GM13977 (cell line): ENCODE measurements around the gene MEX3C.

Experiments used
- DNase-seq: peaks from one replicate; pipeline ENCODE4 v3.0.0; 2012; ENCODE audit warnings: low spot score
- CTCF ChIP-seq: IDR thresholded peaks from 2 replicates; pipeline ENCODE4 v1.5.1; 2012; ENCODE audit warnings: mild to moderate bottlenecking, control low read depth; ENCODE audit not compliant: insufficient read depth; ENCODE audit errors: extremely low read depth, missing control alignments
- in situ Hi-C: fragments of 300-500 bp; cut with MboI; formaldehyde crosslinking; loops from one replicate; pipeline ENCODE4 v1.12.0; 2022; ENCODE audit warnings: low sequenced_read_pairs, low pct_unique_long_range_greater_than_20kb, mixed read lengths, inconsistent platforms; ENCODE audit not compliant: unreplicated experiment

MEX3C gene

GRCh38 chr18:51128533-51128932, 68.9 kb downstream of the MEX3C start:
- in situ Hi-C loops = no loop called here
- DNase-seq = no peak
- TF ChIP-seq CTCF = no peak

GRCh38 chr18:51127664-51128063, 69.8 kb downstream of the MEX3C start:
- DNase-seq = no peak
- no peak for TF ChIP-seq CTCF
- in situ Hi-C loops = no loop called here

GRCh38 chr18:51125976-51126375, 71.5 kb downstream of the MEX3C start:
- no peak for TF ChIP-seq CTCF
- DNase-seq = no peak
- in situ Hi-C loops = no loop called here
